Measurements from ENCODE around the gene TMEM232. TPM values are rescaled to one million over a fixed set of nuclear protein-coding genes. Genes with fewer than 3 reads are reported as not detected.
A peak's percentile ranks its signal among the peaks of the same experiment; 100 is the strongest.
"Not testable (repeated sequence)": the region's sequence is repeated elsewhere in the genome, so short reads cannot be mapped to it uniquely, and the experiment has no call there.

The TMEM232 gene
- total RNA-seq, 1 donor from 2014 or later, result 0.26 TPM

- DNase-seq (ENCODE audit: low read depth in 2 of 2), result peak; percentile 11 to 30
These were observed 101.0 kb downstream of the TMEM232 start for GRCh38 chr5:110625376-110625999.

- DNase-seq (ENCODE audit: low read depth in 2 of 2), result no peak
These were observed 102.6 kb downstream of the TMEM232 start for GRCh38 chr5:110623874-110624273.

- DNase-seq (ENCODE audit: low read depth in 2 of 2), result no peak
These were observed 107.5 kb downstream of the TMEM232 start for GRCh38 chr5:110618941-110619340.

GRCh38 chr5:110616009-110616408, 110.5 kb downstream of the TMEM232 start:
- no peak for DNase-seq (ENCODE audit: low read depth in 2 of 2)

- DNase-seq (ENCODE audit: low read depth in 2 of 2), result no peak
These were observed 113.7 kb downstream of the TMEM232 start for GRCh38 chr5:110612794-110613247.

- DNase-seq (ENCODE audit: low read depth in 2 of 2), result no peak
These were observed 114.7 kb downstream of the TMEM232 start for GRCh38 chr5:110611817-110612216.

GRCh38 chr5:110594866-110595265, 131.6 kb downstream of the TMEM232 start:
- DNase-seq (ENCODE audit: low read depth in 2 of 2), result no peak

GRCh38 chr5:110590187-110590586, 136.3 kb downstream of the TMEM232 start:
- DNase-seq (ENCODE audit: low read depth in 2 of 2), result peak in 1 of 2 donors; percentile 21

- no peak for DNase-seq (ENCODE audit: low read depth in 2 of 2)
These were observed 138.0 kb downstream of the TMEM232 start for GRCh38 chr5:110588286-110588980.

- DNase-seq (ENCODE audit: low read depth in 2 of 2), result no peak
These were observed 145.8 kb downstream of the TMEM232 start for GRCh38 chr5:110580625-110581024.

GRCh38 chr5:110572729-110573128, 153.7 kb downstream of the TMEM232 start:
- DNase-seq (ENCODE audit: low read depth in 2 of 2), result no peak

GRCh38 chr5:110562191-110562590, 164.3 kb downstream of the TMEM232 start:
- DNase-seq (ENCODE audit: low read depth in 2 of 2), result no peak

GRCh38 chr5:110561510-110561909, 165.0 kb downstream of the TMEM232 start:
- no peak for DNase-seq (ENCODE audit: low read depth in 2 of 2)

- DNase-seq (ENCODE audit: low read depth in 2 of 2), result no peak
These were observed 177.2 kb downstream of the TMEM232 start for GRCh38 chr5:110549301-110549700.

- DNase-seq (ENCODE audit: low read depth in 2 of 2), result no peak
These were observed 178.3 kb downstream of the TMEM232 start for GRCh38 chr5:110548171-110548570.

GRCh38 chr5:110547495-110547894, 179.0 kb downstream of the TMEM232 start:
- DNase-seq (ENCODE audit: low read depth in 2 of 2), result no peak

GRCh38 chr5:110545716-110546115, 180.8 kb downstream of the TMEM232 start:
- DNase-seq (ENCODE audit: low read depth in 2 of 2), result no peak

- no peak for DNase-seq (ENCODE audit: low read depth in 2 of 2)
These were observed 181.9 kb downstream of the TMEM232 start for GRCh38 chr5:110544603-110545002.

GRCh38 chr5:110542949-110543348, 183.5 kb downstream of the TMEM232 start:
- no peak for DNase-seq (ENCODE audit: low read depth in 2 of 2)

- DNase-seq (ENCODE audit: low read depth in 2 of 2), result no peak
These were observed 190.1 kb downstream of the TMEM232 start for GRCh38 chr5:110536120-110537115.

GRCh38 chr5:110535146-110535545, 191.3 kb downstream of the TMEM232 start:
- not testable (repeated sequence) for DNase-seq (ENCODE audit: low read depth in 2 of 2)

GRCh38 chr5:110525762-110526161, 200.7 kb downstream of the TMEM232 start:
- DNase-seq (ENCODE audit: low read depth in 2 of 2), result no peak

All from dermis microvascular lymphatic vessel endothelial cell (primary cell).